ENCODE measurements around the gene PPEF2. TPM values are rescaled to one million over a fixed set of nuclear protein-coding genes. Genes with fewer than 3 reads are reported as not detected.

The PPEF2 gene
- total RNA-seq, 1 experiment from 2014 or later: not detected

- no peak overlapping the region for H3K14ac ChIP-seq (ENCODE audit: insufficient read depth, low read length)
- H3K4me1 Mint-ChIP-seq: peaks cover 0 to 4% of the 10 kb centered on the region in 2 experiments; a peak in 1 of 4 replicates
- no peak overlapping the region for H3K56ac ChIP-seq (ENCODE audit: insufficient read length, low read depth, low read length)
- no peak overlapping the region for H3K18ac ChIP-seq (ENCODE audit: insufficient read length, low read depth, low read length)
- no peak overlapping the region for H2AFZ ChIP-seq (ENCODE audit: low read length)
- no peak overlapping the region for H2BK20ac ChIP-seq (ENCODE audit: low read depth, low read length, poor library complexity, severe bottlenecking)
- H3K27me3 Mint-ChIP-seq (ENCODE audit: low read depth): no peaks in the 10 kb centered on the region
- H3K4me2 ChIP-seq (ENCODE audit: insufficient read depth, insufficient read length, low read length): no peak overlapping the region
- no peak overlapping the region for H3T11ph ChIP-seq (ENCODE audit: low read length)
- no peak overlapping the region for H2AK5ac ChIP-seq (ENCODE audit: insufficient read length, low read length)
- no peak overlapping the region for H3K23ac ChIP-seq (ENCODE audit: insufficient read length, low read depth, low read length)
- no peaks in the 10 kb centered on the region for H3K79me2 ChIP-seq (ENCODE audit: insufficient read depth, low read length)
- no peaks in the 10 kb centered on the region for H3K79me1 ChIP-seq (ENCODE audit: insufficient read depth, low read depth, low read length, poor library complexity, severe bottlenecking)
- no peaks in the 10 kb centered on the region for H3K9me3 ChIP-seq (ENCODE audit: control insufficient read depth, low read depth, low read length)
- H3K36me3 Mint-ChIP-seq (ENCODE audit: insufficient read depth in 1 of 3, low read depth in 3 of 3): peaks cover 10 to 15% (median 12%) of the 10 kb centered on the region in 3 experiments; a peak in 5 of 7 replicates
- H2BK5ac ChIP-seq (ENCODE audit: insufficient read length, low read length): no peak overlapping the region
- H4K91ac ChIP-seq (ENCODE audit: insufficient read length, low read depth, low read length): no peak overlapping the region
- H3K4me3 Mint-ChIP-seq: no peak overlapping the region
- H3K9ac ChIP-seq (ENCODE audit: extremely low read depth, insufficient read length, low read length): no peak overlapping the region
- no peak for DNase-seq
- no peaks in the 10 kb centered on the region for H4K20me1 ChIP-seq (ENCODE audit: control insufficient read depth, insufficient read depth, insufficient read length)
- no CpG with 5 or more reads among the region's 4 CpGs for WGBS (ENCODE audit: extremely low coverage, insufficient read length, low lambda C conversion rate)
- no peak for TF ChIP-seq CTCF (conservative IDR thresholded peaks at IDR 0.05)
- H3K27me3 ChIP-seq (ENCODE audit: insufficient read depth, low read length): no peaks in the 10 kb centered on the region
- H2BK120ac ChIP-seq (ENCODE audit: low read depth, low read length, poor library complexity, severe bottlenecking): no peak overlapping the region
- H4K8ac ChIP-seq (replicated peaks; ENCODE audit: insufficient read length, low read depth, low read length): no peak overlapping the region
- no peak overlapping the region for H2BK15ac ChIP-seq (ENCODE audit: low read depth, low read length)
- H3K4me1 ChIP-seq (ENCODE audit: insufficient read depth, low read length): no peaks in the 10 kb centered on the region
- H3K23me2 ChIP-seq (ENCODE audit: insufficient read length, low read depth, low read length, poor library complexity, severe bottlenecking): no peaks in the 10 kb centered on the region
- H3K27ac Mint-ChIP-seq: no peak overlapping the region
- H3K4ac ChIP-seq (ENCODE audit: low read depth, low read length): no peak overlapping the region
- H3K9me3 Mint-ChIP-seq: no peaks in the 10 kb centered on the region
- H4K5ac ChIP-seq (ENCODE audit: insufficient read length, low read depth, low read length): no peak overlapping the region
- no peak overlapping the region for H3K27ac ChIP-seq (ENCODE audit: insufficient read length, low read depth, low read length)
- no peak overlapping the region for H2BK12ac ChIP-seq (ENCODE audit: insufficient read length, low read depth, low read length)
Measured at GRCh38 chr4:75819121-75819520, 83.1 kb downstream of the PPEF2 start.

All from H9 (cell line).